Thymus (tissue), 14 donors: Measurements from ENCODE around the gene LCN15. TPM values are rescaled to one million over a fixed set of nuclear protein-coding genes. Genes with fewer than 3 reads are reported as not detected.

ENCODE experiments used
- DNase-seq, 9 donors: peaks; one replicate each; pipeline ENCODE4 v3.0.0-alpha.2; 2013; ENCODE audit warnings: low spot score in 9 of 9, low read depth in 6 of 9, missing footprints in 1 of 9
- H3K27ac ChIP-seq, 2 donors: one replicate each; pipeline ENCODE4 v1.5.1; 2013; ENCODE audit warnings: control low read depth in 1 of 2, low read depth in 1 of 2, low read length in 1 of 2, mild to moderate bottlenecking in 1 of 2, moderate library complexity in 1 of 2
- H3K27me3 ChIP-seq, 2 donors: one replicate each; pipeline ENCODE4 v1.5.1; 2013; ENCODE audit warnings: low read length in 1 of 2; ENCODE audit not compliant: control insufficient read depth in 2 of 2, insufficient read depth in 1 of 2
- H3K36me3 ChIP-seq, 2 donors: one replicate each; pipeline ENCODE4 v1.5.1; 2013; ENCODE audit warnings: low read length in 1 of 2, mild to moderate bottlenecking in 1 of 2, moderate library complexity in 1 of 2; ENCODE audit not compliant: control insufficient read depth in 2 of 2, insufficient read depth in 2 of 2
- H3K4me1 ChIP-seq, 2 donors: one replicate each; pipeline ENCODE4 v1.5.1; 2013; ENCODE audit warnings: low read length in 2 of 2; ENCODE audit not compliant: control insufficient read depth in 2 of 2, insufficient read depth in 2 of 2
- H3K4me3 ChIP-seq, 2 donors: one replicate each; pipeline ENCODE4 v1.5.1; 2013; ENCODE audit warnings: low read length in 2 of 2, control low read depth in 1 of 2, mild to moderate bottlenecking in 1 of 2
- H3K9me3 ChIP-seq, 2 donors: one replicate each; pipeline ENCODE4 v1.5.1; 2013; ENCODE audit warnings: low read length in 1 of 2, mild to moderate bottlenecking in 1 of 2; ENCODE audit not compliant: control insufficient read depth in 2 of 2, insufficient read depth in 1 of 2
- WGBS: extraction: QIAGEN DNeasy Blood & Tissue Kit; methylation state at CpG from one replicate; pipeline ENCODE4 v1.1.7; 2013; 5-methylcytosine and 5-hydroxymethylcytosine counted together
- long read RNA-seq, 10 donors: transcript quantifications; one replicate each; lab custom pipeline, GENCODE V29; 2026
- polyA plus RNA-seq: library from polyadenylated mRNA; stranded (reverse); fragments of 200-250 nt; gene quantifications from one replicate; pipeline ENCODE4 v1.2.3, GENCODE V29; 2013
- total RNA-seq: library from RNA; stranded (reverse); fragments of 120-200 nt; gene quantifications from one replicate; pipeline ENCODE4 v1.2.4, GENCODE V29; 2013
- donor health status: healthy.

LCN15 gene
- total RNA-seq = 0.05 TPM
- polyA plus RNA-seq = 0.43 TPM
- long read RNA-seq, donor 1 = 0 reads
- long read RNA-seq, donor 2 = 0 reads
- long read RNA-seq, donor 3 = 0 reads
- long read RNA-seq, donor 4 = 0 reads
- long read RNA-seq, donor 5 = 0 reads
- long read RNA-seq, donor 6 = 0 reads
- long read RNA-seq, donor 7 = 0 reads
- long read RNA-seq, donor 8 = 0 reads
- long read RNA-seq, donor 9 = 0 reads
- long read RNA-seq, donor 10 = 0 reads

- Histone ChIP-seq H3K27ac (no peak within 1 kb of the TSS), H3K36me3 (no peaks in the 10 kb centered on the region), H3K27me3 (peaks cover 0 to 32% of the 10 kb centered on the region in 2 donors), H3K9me3 (no peaks in the 10 kb centered on the region), H3K4me1 (peaks cover 0 to 7% of the 10 kb centered on the region in 2 donors), H3K4me3 (no peak within 1 kb of the TSS)
- WGBS = 88% methylated on average over 14 of the region's 14 CpGs
- no peak for DNase-seq
Measured at GRCh38 chr9:136764301-136764891, at the start of gene LCN15. Gene LCN15 (minus strand): TSS chr9:136764518. CDS start chr9:136764488, 30 bp downstream.

GRCh38 chr9:136808806-136809158 lies 44.5 kb upstream of the LCN15 start:
- no peaks in the 10 kb centered on the region for H3K27me3 ChIP-seq
- peak overlapping the region; percentile 45 to 94 for H3K4me3 ChIP-seq
- no peaks in the 10 kb centered on the region for H3K9me3 ChIP-seq
- no peak overlapping the region for H3K27ac ChIP-seq
- peak in 1 of 9 donors; percentile 28 for DNase-seq
- 11% methylated on average over 14 of the region's 14 CpGs for WGBS
- H3K36me3 ChIP-seq = peaks cover 21 to 26% of the 10 kb centered on the region in 2 donors
- H3K4me1 ChIP-seq = peaks cover 16 to 26% of the 10 kb centered on the region in 2 donors

- WGBS = under 1% methylated on average over 93 of the region's 93 CpGs
- peaks cover 16 to 26% of the 10 kb centered on the region in 2 donors for H3K4me1 ChIP-seq
- peak overlapping the region; percentile 77 to 94 for H3K4me3 ChIP-seq
- H3K27me3 ChIP-seq = no peaks in the 10 kb centered on the region
- H3K27ac ChIP-seq = peak overlapping the region in 1 of 2 donors; percentile 58
- H3K9me3 ChIP-seq = no peaks in the 10 kb centered on the region
- peaks cover 18 to 23% of the 10 kb centered on the region in 2 donors for H3K36me3 ChIP-seq
- peak in 2 of 9 donors; percentile 60 to 69 for DNase-seq
Measured at GRCh38 chr9:136808075-136808805, 43.9 kb upstream of the LCN15 start.

- H3K4me1 ChIP-seq = peaks cover 16 to 26% of the 10 kb centered on the region in 2 donors
Measured at GRCh38 chr9:136807281-136808074, 43.2 kb upstream of the LCN15 start, which contains the start of gene RABL6. Gene RABL6 (plus strand): TSS chr9:136807948. CDS start chr9:136808197, 249 bp downstream.

GRCh38 chr9:136806631-136807201 lies 42.4 kb upstream of the LCN15 start:
- H3K4me3 ChIP-seq = peak overlapping the region; percentile 74 to 94
- H3K9me3 ChIP-seq = no peaks in the 10 kb centered on the region
- H3K27ac ChIP-seq = no peak overlapping the region
- H3K27me3 ChIP-seq = peaks cover 0 to 5% of the 10 kb centered on the region in 2 donors
- H3K36me3 ChIP-seq = peaks cover 11 to 16% of the 10 kb centered on the region in 2 donors
- H3K4me1 ChIP-seq = peaks cover 16 to 26% of the 10 kb centered on the region in 2 donors
- no peak for DNase-seq
- 91% methylated on average over 25 of the region's 25 CpGs for WGBS

More at GRCh38 chr9:136807281-136808074, 43.2 kb upstream of the LCN15 start, which contains the start of gene RABL6:
- Histone ChIP-seq H3K4me3 (peak within 1 kb of the TSS; percentile 77 to 94), H3K36me3 (peaks cover 11 to 17% of the 10 kb centered on the region in 2 donors), H3K27ac (peak within 1 kb of the TSS; percentile 83 to 91), H3K9me3 (no peaks in the 10 kb centered on the region), H3K27me3 (peaks cover 0 to 2% of the 10 kb centered on the region in 2 donors)
- peak in 6 of 9 donors; percentile 69 to 89 (median 82) for DNase-seq
- 1% methylated on average over 96 of the region's 96 CpGs for WGBS

- H3K4me3 ChIP-seq = no peak overlapping the region
- DNase-seq = no peak
- H3K4me1 ChIP-seq = peaks cover 17 to 33% of the 10 kb centered on the region in 2 donors
- 95% methylated on average over 10 of the region's 10 CpGs for WGBS
- no peak overlapping the region for H3K27ac ChIP-seq
- no peaks in the 10 kb centered on the region for H3K9me3 ChIP-seq
- H3K27me3 ChIP-seq = peaks cover 0 to 8% of the 10 kb centered on the region in 2 donors
- peaks cover 10 to 12% of the 10 kb centered on the region in 2 donors for H3K36me3 ChIP-seq
Measured at GRCh38 chr9:136806067-136806466, 41.7 kb upstream of the LCN15 start.

GRCh38 chr9:136805207-136805740 lies 41.0 kb upstream of the LCN15 start:
- no peak for DNase-seq
- H3K4me1 ChIP-seq = peaks cover 24 to 41% of the 10 kb centered on the region in 2 donors
- 97% methylated on average over 12 of the region's 12 CpGs for WGBS
- no peak overlapping the region for H3K27ac ChIP-seq
- peaks cover 6 to 8% of the 10 kb centered on the region in 2 donors for H3K36me3 ChIP-seq
- H3K9me3 ChIP-seq = peaks cover 0 to 5% of the 10 kb centered on the region in 2 donors
- H3K4me3 ChIP-seq = no peak overlapping the region
- H3K27me3 ChIP-seq = peaks cover 0 to 13% of the 10 kb centered on the region in 2 donors

GRCh38 chr9:136804509-136805206 lies 40.3 kb upstream of the LCN15 start:
- H3K27me3 ChIP-seq = peaks cover 0 to 17% of the 10 kb centered on the region in 2 donors
- peaks cover 24 to 42% of the 10 kb centered on the region in 2 donors for H3K4me1 ChIP-seq
- WGBS = 96% methylated on average over 20 of the region's 20 CpGs
- H3K27ac ChIP-seq = no peak overlapping the region
- no peak for DNase-seq
- no peak overlapping the region for H3K4me3 ChIP-seq
- peaks cover 0 to 5% of the 10 kb centered on the region in 2 donors for H3K9me3 ChIP-seq
- peaks cover 2 to 3% of the 10 kb centered on the region in 2 donors for H3K36me3 ChIP-seq
